Neural progenitor cell (in vitro differentiated cells): ENCODE measurements around the gene RAC2.

Experiments
- EZH2 ChIP-seq: fragments of 200-600 bp; sonication (generic); IDR thresholded peaks from 2 replicates; pipeline ENCODE4 v1.6.1; 2017; ENCODE audit warnings: antibody characterized with exemption, mild to moderate bottlenecking, moderate library complexity
- EZH2phosphoT487 ChIP-seq: fragments of 200-600 bp; sonication (generic); IDR thresholded peaks from 2 replicates; pipeline ENCODE4 v1.6.1; 2017; ENCODE audit warnings: antibody characterized with exemption
- TF ChIP-seq, protein P1 (sequence below): fragments of 200-600 bp; sonication (generic); IDR thresholded peaks from 2 replicates; pipeline ENCODE4 v1.5.1; 2017; ENCODE audit warnings: antibody characterized with exemption, mild to moderate bottlenecking

DNA sequence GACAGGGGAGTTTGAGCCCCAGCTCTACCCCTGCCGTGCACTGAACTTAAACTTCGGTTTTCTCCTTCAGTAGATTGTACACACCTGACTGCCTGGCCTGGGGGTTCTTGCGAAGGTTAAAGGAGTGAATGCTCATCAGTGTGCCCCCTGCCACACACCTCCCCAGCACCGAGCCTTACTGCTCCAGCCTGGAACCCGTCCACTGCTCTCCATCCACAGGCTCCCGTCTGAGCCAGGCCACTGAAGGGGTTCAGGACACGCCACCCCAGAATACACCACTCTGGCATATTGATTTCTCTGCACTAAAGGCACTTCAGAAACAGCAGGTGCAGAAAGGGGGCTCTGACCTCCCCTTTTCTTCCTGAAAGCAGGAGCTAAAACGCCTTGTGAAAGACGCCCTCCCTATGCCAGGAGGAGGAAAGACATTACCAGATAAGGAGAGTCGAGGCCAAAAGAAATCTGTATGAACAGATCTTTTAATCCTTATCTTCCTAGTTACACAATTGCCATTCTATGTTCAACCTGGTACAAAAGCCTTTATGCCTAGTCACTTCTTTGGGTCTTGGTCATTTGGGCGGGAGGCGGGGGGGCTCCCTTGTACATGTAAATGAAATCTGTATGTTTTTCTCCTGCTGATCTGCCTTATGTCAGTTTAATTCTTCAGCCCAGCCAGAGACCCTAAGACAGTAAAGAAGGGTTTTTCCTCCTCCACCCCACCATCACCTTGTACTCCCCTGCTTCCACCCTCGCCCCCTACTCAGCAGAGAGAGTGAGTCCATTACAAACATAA lies 29.9 kb downstream of the RAC2 start:
- TF ChIP-seq, protein P1, sequence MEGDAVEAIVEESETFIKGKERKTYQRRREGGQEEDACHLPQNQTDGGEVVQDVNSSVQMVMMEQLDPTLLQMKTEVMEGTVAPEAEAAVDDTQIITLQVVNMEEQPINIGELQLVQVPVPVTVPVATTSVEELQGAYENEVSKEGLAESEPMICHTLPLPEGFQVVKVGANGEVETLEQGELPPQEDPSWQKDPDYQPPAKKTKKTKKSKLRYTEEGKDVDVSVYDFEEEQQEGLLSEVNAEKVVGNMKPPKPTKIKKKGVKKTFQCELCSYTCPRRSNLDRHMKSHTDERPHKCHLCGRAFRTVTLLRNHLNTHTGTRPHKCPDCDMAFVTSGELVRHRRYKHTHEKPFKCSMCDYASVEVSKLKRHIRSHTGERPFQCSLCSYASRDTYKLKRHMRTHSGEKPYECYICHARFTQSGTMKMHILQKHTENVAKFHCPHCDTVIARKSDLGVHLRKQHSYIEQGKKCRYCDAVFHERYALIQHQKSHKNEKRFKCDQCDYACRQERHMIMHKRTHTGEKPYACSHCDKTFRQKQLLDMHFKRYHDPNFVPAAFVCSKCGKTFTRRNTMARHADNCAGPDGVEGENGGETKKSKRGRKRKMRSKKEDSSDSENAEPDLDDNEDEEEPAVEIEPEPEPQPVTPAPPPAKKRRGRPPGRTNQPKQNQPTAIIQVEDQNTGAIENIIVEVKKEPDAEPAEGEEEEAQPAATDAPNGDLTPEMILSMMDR: no peak
- TF ChIP-seq EZH2: no peak
- no peak for TF ChIP-seq EZH2phosphoT487
